Neural cell (in vitro differentiated cells): ENCODE results near the gene LTBP4.

Experiments
- CTCF ChIP-seq: fragments of 450-650 bp; IDR thresholded peaks from 2 replicates; pipeline ENCODE4 v1.5.1; 2014; ENCODE audit warnings: antibody characterized with exemption, mild to moderate bottlenecking, moderate library complexity; ENCODE audit not compliant: poor library complexity, severe bottlenecking
- EZH2 ChIP-seq: fragments of 200-600, 300-800 bp; shearing (Covaris generic), sonication (generic); IDR thresholded peaks from 2 replicates; pipeline ENCODE4 v1.6.1; 2014; ENCODE audit warnings: antibody characterized with exemption, low read length, borderline replicate concordance, mild to moderate bottlenecking; ENCODE audit not compliant: insufficient read depth, poor library complexity, severe bottlenecking
- MXI1 ChIP-seq: fragments of 450-650 bp; conservative IDR thresholded peaks from 2 replicates; pipeline ENCODE4 v1.6.1; 2014; ENCODE audit warnings: antibody characterized with exemption, mild to moderate bottlenecking; ENCODE audit not compliant: poor library complexity, severe bottlenecking
- POLR2AphosphoS5 ChIP-seq: IDR thresholded peaks from 2 replicates; pipeline ENCODE4 v1.6.1; 2012
- RAD21 ChIP-seq: fragments of 450-650 bp; conservative IDR thresholded peaks from 2 replicates; pipeline ENCODE4 v1.6.1; 2014; ENCODE audit warnings: antibody characterized with exemption, mild to moderate bottlenecking, moderate library complexity
- SMC3 ChIP-seq: fragments of 450-650 bp; conservative IDR thresholded peaks from 2 replicates; pipeline ENCODE4 v1.6.1; 2014; ENCODE audit warnings: antibody characterized with exemption, mild to moderate bottlenecking, moderate library complexity; ENCODE audit not compliant: poor library complexity
- TAF1 ChIP-seq: IDR thresholded peaks from 2 replicates; pipeline ENCODE4 v1.6.1; 2012; ENCODE audit warnings: low read depth

DNA sequence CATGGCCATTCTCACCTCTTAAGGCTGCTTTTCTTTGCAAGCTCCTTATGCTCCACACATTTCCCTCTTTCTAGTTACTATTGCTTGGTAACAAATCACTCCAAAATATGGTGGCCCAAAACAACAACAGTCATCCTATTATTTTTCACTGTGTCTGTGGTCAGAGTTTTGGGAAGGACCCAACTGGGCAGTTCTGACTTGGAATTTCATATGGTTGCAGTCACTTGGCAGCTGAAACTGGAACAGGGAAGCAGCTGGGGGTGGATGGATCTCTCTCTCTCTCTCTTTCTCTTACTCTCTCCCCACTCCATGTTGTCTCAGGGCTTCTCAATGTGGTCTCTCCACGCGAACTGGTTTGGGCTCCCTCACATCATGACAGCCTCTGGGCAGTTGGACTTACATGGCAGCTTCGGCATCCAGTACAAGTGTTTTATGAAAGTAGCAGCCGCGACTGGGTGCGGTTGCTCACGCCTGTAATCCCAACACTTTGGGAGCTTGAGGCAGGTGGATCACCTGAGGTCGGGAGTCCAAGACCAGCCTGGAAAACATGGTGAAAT, 49.7 kb downstream of the LTBP4 start:
- TF ChIP-seq CTCF = no peak
- TF ChIP-seq EZH2 = no peak
- no peak for TF ChIP-seq TAF1
- no peak for TF ChIP-seq MXI1
- no peak for TF ChIP-seq SMC3
- TF ChIP-seq POLR2AphosphoS5 = no peak
- TF ChIP-seq RAD21 = no peak
